ENCODE data around the gene GULP1.

GRCh38 chr2:188378371-188378950, 86.8 kb downstream of the GULP1 start:
- TF ChIP-seq CTCF (conservative IDR thresholded peaks at IDR 0.05; ENCODE audit: low read depth in 2 of 2) (no peak), EZH2 (IDR thresholded peaks at IDR 0.05; ENCODE audit: low read depth, unreplicated experiment) (no peak), POLR2AphosphoS5 (IDR thresholded peaks at IDR 0.05; ENCODE audit: low read depth) (no peak), EZH2phosphoT487 (IDR thresholded peaks at IDR 0.05; ENCODE audit: unreplicated experiment) (no peak), REST (IDR thresholded peaks at IDR 0.05; ENCODE audit: unreplicated experiment) (no peak), STAT1 (IDR thresholded peaks at IDR 0.05; ENCODE audit: unreplicated experiment) (no peak), CREB1 (CRISPR knock-in tag; IDR thresholded peaks at IDR 0.05; ENCODE audit: low read depth) (no peak)

Data from GM23338 (cell line).